ENCODE results near the gene STEAP3. TPM values are rescaled to one million over a fixed set of nuclear protein-coding genes. Genes with fewer than 3 reads are reported as not detected.

STEAP3 gene
- 2.6 TPM for total RNA-seq

GRCh38 chr2:119223521-119224390 is at the start of gene STEAP3:
TSS of gene STEAP3 (plus strand) at chr2:119223834. CDS start at chr2:119231013, 7,179 bp downstream.

Other genes starting within 250 kb of the STEAP3 start
- gene C1QL2, start 65.1 kb upstream of the STEAP3 start, total RNA-seq = 4.1 TPM
- 19.1 TPM for gene C2orf76, start 143.0 kb downstream of the STEAP3 start, total RNA-seq
- 91.2 TPM for gene DBI, start 143.1 kb downstream of the STEAP3 start, total RNA-seq
- gene TMEM37, start 208.0 kb downstream of the STEAP3 start, total RNA-seq = 5.1 TPM